Activated CD8-positive, alpha-beta memory T cell treated with anti-CD3 and anti-CD28 coated beads, Interleukin-2, amount 50 U/mL, for 24 hours (primary cell): ENCODE data around the gene REPIN1.

Source experiments
- DNase-seq: peaks from one replicate; pipeline ENCODE4 v3.0.0-alpha.2; 2020; ENCODE audit errors: extremely low read depth

Gene REPIN1

GRCh38 chr7:150337179-150337578, 31.4 kb upstream of the REPIN1 start:
- DNase-seq = no peak

- no peak for DNase-seq
These were observed 31.0 kb upstream of the REPIN1 start for GRCh38 chr7:150337659-150338081.

DNA sequence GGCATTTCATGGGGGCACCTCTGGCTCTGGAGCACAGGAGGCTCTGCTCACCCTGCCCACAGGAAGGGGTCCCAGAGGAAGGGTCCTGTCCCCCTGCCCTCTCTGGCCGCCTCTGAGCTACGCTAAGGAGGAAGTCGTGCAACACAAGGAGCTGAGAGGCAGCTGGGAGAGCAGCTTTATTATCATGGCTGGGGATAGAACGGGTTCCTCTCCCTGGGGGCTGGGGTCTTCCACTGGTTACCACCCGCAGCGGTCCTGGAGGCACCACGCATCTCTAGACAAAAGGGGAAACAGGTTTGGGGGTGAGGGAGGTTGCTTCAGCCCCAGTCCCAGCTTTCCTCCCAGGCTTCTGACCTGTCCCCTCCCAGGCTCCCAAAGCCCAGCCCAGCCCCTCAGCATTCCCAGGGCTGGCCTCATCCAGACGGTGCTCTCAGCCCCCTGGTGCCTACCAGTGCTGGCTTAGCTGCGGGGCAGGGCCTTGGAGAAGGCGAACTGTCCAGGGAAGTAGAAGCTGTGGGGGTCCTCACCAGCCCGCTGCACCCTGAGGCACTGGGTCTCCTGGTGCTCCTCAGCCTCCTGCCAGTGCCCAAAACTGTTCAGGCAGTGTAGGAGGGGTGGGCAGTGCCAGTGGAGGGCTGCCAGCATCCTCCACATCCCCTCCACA, 30.3 kb upstream of the REPIN1 start:
- DNase-seq = no peak

DNA sequence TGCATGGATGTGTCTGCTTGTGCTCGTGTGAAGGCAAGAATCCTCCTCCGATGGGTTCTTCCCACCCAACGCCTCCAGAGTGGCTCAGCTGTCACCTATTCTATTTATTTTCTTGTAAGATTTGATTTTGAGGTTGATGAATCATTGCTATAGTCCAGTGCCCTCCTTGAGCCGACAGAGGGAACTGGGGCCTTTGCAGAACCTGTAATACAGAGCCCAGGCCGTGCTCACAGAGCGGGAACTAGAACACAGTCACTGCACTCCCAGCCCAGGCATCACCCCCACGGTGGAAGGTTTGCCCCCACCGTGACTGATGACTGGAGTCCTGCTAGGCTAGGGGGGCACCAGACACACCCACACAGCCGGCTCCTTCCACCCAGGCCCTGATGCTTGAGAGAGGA, 29.2 kb upstream of the REPIN1 start:
- DNase-seq = no peak

- no peak for DNase-seq
These were observed 28.4 kb upstream of the REPIN1 start for GRCh38 chr7:150340024-150340749.

- no peak for DNase-seq
These were observed 27.8 kb upstream of the REPIN1 start for GRCh38 chr7:150340875-150341262.

- no peak for DNase-seq
These were observed 27.1 kb upstream of the REPIN1 start, which contains the start of gene RARRES2 for GRCh38 chr7:150341263-150342120. RARRES2 (minus strand) TSS chr7:150341629; CDS start chr7:150340609, 1,020 bp downstream.

GRCh38 chr7:150342121-150342408, 26.6 kb upstream of the REPIN1 start:
- no peak for DNase-seq

DNA sequence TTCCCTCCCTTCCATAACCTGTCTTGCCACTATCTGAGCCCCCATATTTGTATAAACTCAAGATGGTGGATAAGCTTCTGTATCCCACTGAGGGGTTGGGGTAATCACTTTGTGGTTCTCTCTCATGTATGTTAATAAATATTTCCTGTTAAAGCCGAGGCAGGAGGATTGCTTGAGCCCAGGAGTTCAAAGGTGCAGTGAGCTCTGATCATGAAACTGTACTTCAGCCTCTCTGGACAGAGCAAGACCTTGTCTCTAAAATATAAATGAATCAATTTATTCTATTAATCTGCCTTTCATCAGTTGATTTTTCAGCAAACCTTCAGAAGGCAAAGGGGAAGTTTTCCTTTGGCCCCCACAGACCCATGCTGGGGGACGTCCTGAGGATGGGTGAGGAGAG, 25.4 kb upstream of the REPIN1 start:
- DNase-seq = no peak

- no peak for DNase-seq
These were observed 24.3 kb upstream of the REPIN1 start for GRCh38 chr7:150344299-150344698.

GRCh38 chr7:150345012-150345411, 23.6 kb upstream of the REPIN1 start:
- no peak for DNase-seq

DNA sequence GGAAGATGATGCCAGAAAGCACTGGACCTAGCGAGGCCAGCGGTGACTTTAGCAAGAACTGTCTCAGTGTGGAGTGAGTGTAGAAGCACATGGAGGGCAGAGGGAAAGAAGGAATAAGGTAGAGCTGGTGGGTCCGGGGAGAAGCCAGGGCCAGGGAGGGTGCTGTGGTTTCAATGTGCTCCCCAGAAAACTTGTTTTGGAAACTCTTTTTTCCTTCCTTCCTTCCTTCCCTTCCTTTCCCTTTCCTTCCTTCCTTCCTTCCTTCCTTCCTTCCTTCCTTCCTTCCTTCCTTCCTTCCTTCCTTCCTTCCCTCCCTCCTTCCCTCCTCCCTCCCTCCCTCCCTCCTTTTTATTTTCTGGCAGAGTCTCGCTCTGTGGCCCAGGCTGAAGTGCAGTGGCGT, 21.7 kb upstream of the REPIN1 start:
- no peak for DNase-seq

DNA sequence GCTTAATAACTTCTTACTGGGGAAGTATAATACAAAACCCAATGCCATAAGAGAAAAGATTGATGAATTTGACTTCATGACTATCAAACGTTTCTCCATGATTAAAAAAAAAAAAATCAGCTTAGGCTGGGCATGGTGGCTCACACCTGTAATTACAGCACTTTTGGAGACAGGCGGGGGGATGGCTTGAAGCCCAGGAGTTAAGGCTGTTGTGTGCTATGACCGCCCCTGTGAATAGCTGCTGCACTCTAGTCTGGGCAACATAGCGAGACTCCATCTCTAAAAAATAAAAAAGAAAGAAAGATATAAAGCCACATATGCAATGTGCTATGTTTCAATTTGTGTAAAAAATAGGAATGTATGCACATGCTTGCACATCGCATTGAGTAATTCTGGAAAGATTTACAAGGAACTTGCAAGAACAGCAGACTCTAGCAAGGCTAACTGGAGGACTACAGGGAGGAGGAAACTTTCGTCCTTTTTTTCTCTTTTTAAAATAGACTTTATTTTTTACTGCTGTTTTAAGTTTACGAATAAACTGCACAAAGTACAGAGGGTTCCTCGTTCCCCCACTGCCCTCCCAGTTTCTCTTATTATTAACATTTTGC, 16.9 kb upstream of the REPIN1 start:
- no peak for DNase-seq

DNA sequence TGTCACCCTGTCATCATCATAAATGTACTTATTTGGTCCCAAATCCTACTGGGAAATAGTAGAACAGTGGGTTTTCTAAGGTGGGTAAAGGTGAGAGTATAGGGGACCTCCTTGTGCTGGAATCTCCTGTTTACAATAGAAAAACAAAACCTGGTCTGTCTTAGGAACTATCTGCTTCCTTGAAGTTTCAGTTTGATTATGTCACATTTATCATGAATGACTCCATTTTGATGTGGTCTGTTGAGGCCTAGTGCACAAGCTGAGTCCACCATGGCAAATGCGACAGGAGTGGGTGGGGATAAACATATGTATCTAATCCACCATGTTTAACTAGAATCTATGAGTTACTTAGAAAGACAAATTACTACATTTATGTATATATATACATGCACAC, 13.0 kb upstream of the REPIN1 start:
- no peak for DNase-seq

DNA sequence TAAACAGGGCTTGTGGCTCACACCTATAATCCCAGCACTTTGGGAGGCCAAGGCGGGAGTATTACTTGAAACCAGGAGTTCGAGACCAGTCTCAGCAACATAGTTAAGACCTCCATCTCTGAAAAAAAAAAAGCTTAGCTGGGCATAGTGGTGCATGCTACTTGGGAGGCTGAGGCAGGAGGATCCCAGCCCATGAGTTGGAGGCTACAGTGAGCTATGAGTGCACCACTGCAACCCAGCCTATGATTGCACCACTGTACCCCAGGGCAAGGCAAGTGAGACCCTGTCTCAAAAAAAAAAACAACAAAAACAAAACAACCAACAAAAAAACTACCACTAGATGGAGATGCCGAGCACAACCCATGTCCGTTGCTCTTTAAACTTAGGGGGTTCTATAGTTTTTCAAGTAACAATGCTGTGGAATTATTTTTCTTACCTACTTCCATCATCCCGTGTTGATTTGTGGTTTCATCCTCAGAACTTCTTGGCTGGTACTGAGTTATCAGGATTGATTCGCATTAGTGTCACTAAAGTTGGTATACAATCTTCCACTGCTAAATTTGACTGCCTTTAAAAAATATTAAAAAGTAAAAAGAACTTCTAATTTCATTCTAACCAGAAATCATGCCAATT, 12.2 kb upstream of the REPIN1 start:
- DNase-seq = no peak

GRCh38 chr7:150357270-150357669, 11.4 kb upstream of the REPIN1 start:
- DNase-seq = no peak

DNA sequence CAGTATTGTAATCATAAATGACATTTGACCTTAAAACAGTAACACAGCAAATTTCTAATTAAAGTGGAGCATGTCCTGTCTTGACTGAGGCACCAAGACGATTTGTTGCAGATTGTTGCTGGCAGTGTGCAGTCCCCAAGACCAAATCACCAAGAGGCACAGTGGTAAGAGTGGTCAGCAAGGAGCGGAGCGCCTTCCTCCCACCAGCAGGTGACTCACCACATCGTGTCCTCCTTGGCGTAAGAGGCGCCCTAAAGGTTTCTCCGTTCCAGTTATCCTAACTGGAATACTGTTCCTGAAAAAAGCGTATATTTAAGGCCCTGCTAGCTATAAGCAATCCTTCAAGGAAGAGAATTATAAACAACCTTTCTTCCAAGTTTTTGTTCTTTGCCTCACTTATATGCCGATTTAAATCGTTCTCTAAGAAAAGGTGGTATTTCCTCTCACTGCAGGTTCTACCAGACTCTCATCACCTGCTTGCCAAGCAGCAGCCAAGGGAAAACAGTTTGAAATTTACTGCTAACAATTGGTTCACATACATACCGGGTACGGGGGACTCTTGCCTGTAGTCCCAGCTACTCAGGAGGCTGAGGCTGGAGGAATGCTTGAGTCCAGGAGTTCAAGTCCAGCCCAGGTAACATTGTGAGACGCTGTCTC, 10.7 kb upstream of the REPIN1 start:
- DNase-seq = no peak

- no peak for DNase-seq
These were observed 10.2 kb upstream of the REPIN1 start for GRCh38 chr7:150358433-150358832.

GRCh38 chr7:150358988-150359621, 9.5 kb upstream of the REPIN1 start:
- no peak for DNase-seq

- DNase-seq = no peak
These were observed 8.8 kb upstream of the REPIN1 start for GRCh38 chr7:150359622-150360362.
